NCI-H460 (cell line): ENCODE results near the gene LTBP1. TPM values are rescaled to one million over a fixed set of nuclear protein-coding genes. Genes with fewer than 3 reads are reported as not detected.
"Not testable (repeated sequence)": the region's sequence is repeated elsewhere in the genome, so short reads cannot be mapped to it uniquely, and the experiment has no call there.

Experiments used
- DNase-seq: peaks from one replicate; pipeline ENCODE4 v3.0.0-alpha.2; 2016; ENCODE audit warnings: low read depth; ENCODE audit errors: extremely low read depth
- total RNA-seq: library from RNA; depleted of rRNA; stranded (reverse); fragments of >200 nt; shearing (Covaris generic); gene quantifications from 2 replicates; pipeline ENCODE4 v1.2.3, GENCODE V29; 2014

The LTBP1 gene
- total RNA-seq, 1 experiment from 2014 or later: 1.2 TPM

DNA sequence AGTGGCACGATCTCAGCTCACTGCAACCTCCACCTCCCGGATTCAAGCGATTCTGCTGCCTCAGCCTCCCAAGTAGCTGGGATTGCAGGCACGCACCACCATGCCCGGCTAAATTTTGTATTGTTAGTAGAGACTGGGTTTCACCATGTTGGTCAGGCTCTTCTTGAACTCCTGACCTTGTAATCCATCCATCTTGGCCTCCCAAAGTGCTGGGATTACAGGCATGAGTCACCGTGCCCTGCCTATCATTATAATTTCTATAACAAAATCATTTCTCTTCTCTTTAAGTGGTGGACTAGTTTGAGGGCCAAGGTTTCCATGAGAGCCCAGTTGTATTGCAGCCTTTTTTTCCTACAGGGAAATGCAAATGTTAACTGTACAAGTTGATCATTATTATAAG is 442.9 kb downstream of the LTBP1 start:
- DNase-seq: not testable (repeated sequence)

DNA sequence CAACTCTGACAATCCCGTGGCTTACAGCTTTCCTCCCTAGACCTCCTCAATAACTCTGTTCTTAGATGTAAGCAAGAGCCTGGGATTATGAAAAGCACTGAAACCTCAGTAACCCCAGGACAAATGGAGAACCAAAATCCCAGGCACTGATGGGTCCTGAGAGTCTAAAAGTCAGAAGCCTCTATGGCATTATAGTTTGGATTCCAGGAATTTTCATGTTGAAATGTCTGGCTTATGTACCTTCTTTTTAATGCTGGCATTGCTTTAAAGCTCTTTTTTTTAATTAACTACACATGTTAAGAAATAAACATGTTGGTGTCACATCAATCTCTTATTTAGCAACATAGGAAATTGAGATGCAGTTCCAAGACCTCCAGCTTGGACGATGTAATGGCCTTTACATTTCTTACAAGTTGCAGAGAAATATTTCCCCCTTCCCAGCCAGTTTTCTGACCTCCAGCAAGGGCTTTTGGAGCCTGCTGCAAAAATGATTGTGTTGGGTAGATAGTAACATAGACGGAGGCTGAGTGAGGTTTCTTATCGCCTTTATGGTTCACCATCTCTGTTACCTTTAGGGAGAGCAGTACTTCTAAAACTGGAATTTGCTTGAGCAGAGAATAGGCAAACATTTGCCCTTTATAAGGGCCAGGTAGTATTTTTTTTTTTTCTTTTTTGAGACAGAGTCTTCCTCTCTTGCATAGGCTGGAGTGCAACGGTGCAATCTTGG is 444.9 kb downstream of the LTBP1 start:
- no peak for DNase-seq

- no peak for DNase-seq
These were observed 445.6 kb downstream of the LTBP1 start for GRCh38 chr2:33392366-33392765.

GRCh38 chr2:33395034-33395433 is 448.3 kb downstream of the LTBP1 start:
- no peak for DNase-seq

DNA sequence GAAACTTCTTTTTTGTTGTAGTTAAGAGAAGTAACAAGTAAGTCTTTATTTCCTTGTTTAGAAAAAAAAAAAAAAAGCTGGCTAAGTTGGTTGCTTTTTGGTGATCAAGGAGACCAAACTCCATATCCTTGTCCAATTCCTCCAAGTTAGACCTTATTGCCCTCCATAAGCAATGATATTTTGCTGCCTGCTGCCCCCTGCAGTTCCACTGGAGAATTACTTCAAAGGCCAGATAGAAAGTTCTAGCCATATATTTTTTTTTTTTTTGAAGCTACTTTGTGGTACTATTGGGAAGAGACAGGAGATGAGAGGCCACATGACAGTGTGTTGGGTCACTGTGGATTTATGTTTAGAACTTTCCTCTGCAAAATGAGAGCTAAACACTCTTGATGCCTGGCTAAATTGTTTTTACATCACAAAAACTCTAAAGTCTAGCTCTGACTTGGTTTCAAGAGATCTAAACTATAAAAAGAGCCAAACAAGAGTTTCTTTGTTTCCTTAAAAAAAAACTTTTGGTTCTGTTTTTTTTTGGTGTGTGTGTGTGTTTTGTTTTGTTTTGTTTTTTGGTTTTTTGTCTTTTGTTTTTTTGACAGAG is 449.0 kb downstream of the LTBP1 start:
- DNase-seq: peak; percentile 46

DNA sequence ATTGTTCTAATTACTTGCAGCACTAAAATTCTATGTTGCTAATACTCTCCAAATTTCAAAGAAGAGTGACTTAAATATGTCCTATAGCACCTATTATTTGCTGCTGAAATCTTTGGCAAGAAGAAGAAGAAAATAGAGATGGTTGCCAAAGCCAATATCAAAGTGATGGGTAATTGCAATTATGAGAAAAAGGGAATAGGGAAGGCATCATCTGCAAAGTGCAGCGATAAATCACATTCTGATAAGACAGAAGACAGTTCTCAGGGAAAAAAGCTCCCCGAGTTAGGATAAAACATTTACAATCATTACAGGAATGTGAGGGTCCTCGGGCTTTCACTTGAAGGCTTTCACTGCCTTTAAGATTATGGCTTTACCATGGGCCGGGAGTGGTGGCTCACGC is 457.6 kb downstream of the LTBP1 start:
- DNase-seq: no peak

GRCh38 chr2:33406622-33407021 is 459.9 kb downstream of the LTBP1 start:
- no peak for DNase-seq

- no peak for DNase-seq
These were observed 461.4 kb downstream of the LTBP1 start for GRCh38 chr2:33408109-33408508.

DNA sequence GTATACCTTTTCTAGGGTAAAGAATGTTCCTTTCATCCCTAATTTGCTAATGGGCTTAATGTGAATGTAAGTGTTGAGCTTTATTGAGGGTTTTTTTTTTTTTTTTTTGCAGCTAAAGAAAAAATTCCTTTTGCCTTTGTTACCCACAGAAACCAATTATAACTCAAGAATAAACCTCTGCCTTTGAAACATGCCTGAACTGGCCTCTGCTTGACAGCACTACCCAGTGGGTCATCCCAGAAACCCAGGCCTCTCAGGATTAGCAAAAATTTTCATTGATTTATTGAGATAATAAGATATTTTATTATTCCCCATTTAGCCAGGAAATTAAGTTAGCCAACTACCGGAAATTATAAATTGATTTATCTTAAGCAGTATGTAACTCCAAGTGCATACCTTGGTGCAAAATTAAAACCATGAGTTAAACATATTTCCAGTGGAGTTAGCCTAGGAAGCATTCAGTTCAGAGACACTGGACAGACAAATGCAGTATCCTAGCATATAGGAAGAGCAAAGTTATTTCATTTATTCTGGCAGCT is 462.7 kb downstream of the LTBP1 start:
- DNase-seq: no peak

- peak; percentile 39 for DNase-seq
These were observed 465.0 kb downstream of the LTBP1 start for GRCh38 chr2:33411765-33412164.

GRCh38 chr2:33412920-33413319 is 466.2 kb downstream of the LTBP1 start:
- peak; percentile 25 for DNase-seq

GRCh38 chr2:33419581-33420200 is 472.9 kb downstream of the LTBP1 start:
- DNase-seq: no peak

- DNase-seq: no peak
These were observed 474.0 kb downstream of the LTBP1 start for GRCh38 chr2:33420726-33421125.

DNA sequence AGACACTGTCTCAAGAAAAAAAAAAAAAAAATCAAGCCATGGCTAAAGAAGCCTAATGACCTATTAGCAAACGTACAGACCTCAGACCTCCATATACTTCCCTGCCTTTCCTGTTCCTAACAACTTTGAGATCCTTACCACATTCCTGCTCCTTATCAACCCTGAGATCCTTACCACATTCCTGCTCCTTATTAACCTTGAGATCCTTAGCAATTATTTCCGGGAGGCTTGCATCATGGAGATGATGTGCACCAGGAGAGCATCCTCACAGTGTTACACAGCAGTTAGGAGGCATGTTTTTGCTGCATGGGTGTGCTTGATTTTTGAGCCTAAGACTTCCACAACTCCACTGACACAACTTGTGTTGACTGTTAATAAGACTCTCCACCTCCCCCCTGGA is 475.1 kb downstream of the LTBP1 start:
- no peak for DNase-seq

DNA sequence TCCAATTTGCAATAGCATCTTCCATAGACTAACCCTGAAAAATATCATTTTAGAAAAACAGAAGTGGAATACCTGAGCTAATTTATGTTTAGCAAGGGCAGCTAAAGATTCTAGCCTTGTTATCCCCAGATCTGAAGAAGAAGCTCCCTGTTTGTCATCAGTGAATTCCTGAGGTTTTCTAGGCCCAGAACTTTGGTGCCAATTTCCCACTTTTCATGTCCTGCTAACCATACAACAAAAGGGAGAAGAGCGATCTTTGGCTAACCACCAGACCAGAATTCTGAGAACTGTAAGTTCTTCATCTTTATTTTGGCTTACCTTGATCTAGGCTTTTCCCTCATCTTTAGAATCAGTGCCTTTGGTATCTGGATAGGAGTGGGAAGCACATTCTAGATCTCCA is 478.4 kb downstream of the LTBP1 start:
- no peak for DNase-seq

DNA sequence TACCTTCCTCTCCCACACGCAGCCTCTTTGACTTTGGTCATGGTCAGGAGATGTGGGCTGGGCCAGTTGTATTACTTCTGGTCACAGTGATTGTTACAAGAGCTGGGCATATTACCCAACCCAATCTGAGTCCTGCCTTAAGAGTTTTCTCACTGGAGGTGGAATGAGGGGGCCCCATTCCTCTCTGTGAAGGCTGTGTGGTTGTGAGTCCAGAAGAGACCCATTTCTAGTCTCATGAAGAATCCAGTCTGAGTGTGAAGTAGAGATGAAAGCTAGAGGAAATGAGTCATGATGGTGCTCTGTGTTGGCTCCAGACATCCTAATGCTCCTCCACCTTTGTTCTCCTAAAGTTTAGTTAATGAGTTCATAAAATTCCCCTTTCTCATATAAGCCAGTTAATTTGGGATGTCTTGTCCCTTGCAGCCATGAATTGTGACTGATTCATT is 478.9 kb downstream of the LTBP1 start:
- DNase-seq: no peak

DNA sequence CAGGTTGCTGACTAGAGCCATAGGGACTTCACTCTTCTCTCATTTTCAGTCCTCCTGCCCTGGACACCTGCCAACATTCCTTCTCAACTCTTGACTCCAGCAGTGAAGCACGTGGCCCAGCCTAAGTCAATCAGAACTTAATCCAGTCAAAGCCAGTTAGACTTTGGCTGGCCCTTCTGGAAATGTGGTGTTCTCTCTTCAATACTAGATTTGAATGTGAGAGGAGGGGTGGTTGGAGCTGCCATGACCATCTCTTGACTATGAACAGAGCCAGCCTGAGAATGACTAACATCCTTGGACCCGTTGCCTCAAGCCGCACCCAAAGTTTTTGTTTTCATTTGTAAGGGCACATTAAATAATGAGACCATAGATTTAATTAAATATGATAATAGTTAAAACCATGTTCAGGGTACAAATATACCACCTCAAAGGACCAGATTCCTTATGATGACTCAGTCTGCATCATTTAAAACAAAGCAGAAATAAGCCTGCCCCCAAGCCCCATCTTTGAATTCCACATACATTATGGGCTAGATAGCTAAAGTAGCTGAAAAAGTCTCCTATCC is 480.0 kb downstream of the LTBP1 start:
- no peak for DNase-seq

GRCh38 chr2:33430077-33430476 is 483.3 kb downstream of the LTBP1 start:
- DNase-seq: no peak

GRCh38 chr2:33430856-33431255 is 484.1 kb downstream of the LTBP1 start:
- no peak for DNase-seq

GRCh38 chr2:33432871-33433270 is 486.1 kb downstream of the LTBP1 start:
- DNase-seq: no peak
